DOHH2 (cell line): ENCODE measurements around the gene ST6GALNAC5.

ENCODE experiments used
- H3F3A ChIP-seq: fragments of 200-600 bp; sonication (generic), shearing (Covaris generic); 2 replicates; pipeline ENCODE4 v1.6.0; 2016; ENCODE audit warnings: antibody characterized with exemption, mild to moderate bottlenecking; ENCODE audit not compliant: control insufficient read depth, insufficient read depth
- H3K27ac ChIP-seq: fragments of 200-600 bp; sonication (generic); 2 replicates; pipeline ENCODE4 v1.5.1; 2014; ENCODE audit warnings: low read depth, mild to moderate bottlenecking, low read length, moderate library complexity
- H3K27me3 ChIP-seq: fragments of 200-600 bp; sonication (generic); 2 replicates; pipeline ENCODE4 v1.6.1; 2014; ENCODE audit warnings: mild to moderate bottlenecking, low read length, mixed read lengths; ENCODE audit not compliant: control insufficient read depth
- H3K36me3 ChIP-seq: fragments of 200-600 bp; sonication (generic); 2 replicates; pipeline ENCODE4 v1.6.1; 2014; ENCODE audit warnings: mild to moderate bottlenecking, low read length, moderate library complexity, mixed read lengths; ENCODE audit not compliant: control insufficient read depth
- H3K4me1 ChIP-seq: fragments of 200-600 bp; sonication (generic); 2 replicates; pipeline ENCODE4 v1.6.1; 2014; ENCODE audit warnings: mild to moderate bottlenecking, low read length, mixed read lengths; ENCODE audit not compliant: control insufficient read depth
- H3K4me2 ChIP-seq: fragments of 200-600 bp; sonication (generic); 2 replicates; pipeline ENCODE4 v1.6.0; 2014; ENCODE audit warnings: mild to moderate bottlenecking, low read length, moderate library complexity
- H3K4me3 ChIP-seq: fragments of 200-600 bp; sonication (generic); 2 replicates; pipeline ENCODE4 v1.5.1; 2014; ENCODE audit warnings: mild to moderate bottlenecking, low read length, mixed read lengths
- H3K79me2 ChIP-seq: fragments of 200-600 bp; sonication (generic); 2 replicates; pipeline ENCODE4 v1.6.1; 2014; ENCODE audit warnings: mild to moderate bottlenecking, low read length, mixed read lengths; ENCODE audit not compliant: control insufficient read depth
- H3K9me2 ChIP-seq: fragments of 200-600 bp; sonication (generic); replicated peaks from 2 replicates; pipeline ENCODE4 v1.6.1; 2014; ENCODE audit warnings: mild to moderate bottlenecking, low read length, mixed read lengths; ENCODE audit not compliant: control insufficient read depth
- H3K9me3 ChIP-seq: fragments of 200-600 bp; sonication (generic); 2 replicates; pipeline ENCODE4 v1.6.1; 2014; ENCODE audit warnings: antibody characterized with exemption, low read length, mixed read lengths; ENCODE audit not compliant: control insufficient read depth, insufficient read depth
- H4K20me1 ChIP-seq: fragments of 200-600 bp; sonication (generic); 2 replicates; pipeline ENCODE4 v1.6.0; 2014; ENCODE audit warnings: low read depth, mild to moderate bottlenecking, antibody characterized with exemption, low read length, moderate library complexity; ENCODE audit not compliant: control insufficient read depth, insufficient read depth
- EZH2phosphoT487 ChIP-seq: fragments of 200-600 bp; sonication (generic); IDR thresholded peaks from 2 replicates; pipeline ENCODE4 v1.6.1; 2017; ENCODE audit warnings: borderline replicate concordance, mild to moderate bottlenecking, antibody characterized with exemption, low read length, moderate library complexity, mixed read lengths
- TF ChIP-seq, protein P1 (sequence below): fragments of 200-600 bp; sonication (generic); IDR thresholded peaks from one replicate; pipeline ENCODE4 v1.5.1; 2014; ENCODE audit warnings: antibody characterized with exemption, mild to moderate bottlenecking, low read depth, low read length; ENCODE audit not compliant: poor library complexity, severe bottlenecking

ST6GALNAC5 gene

DNA sequence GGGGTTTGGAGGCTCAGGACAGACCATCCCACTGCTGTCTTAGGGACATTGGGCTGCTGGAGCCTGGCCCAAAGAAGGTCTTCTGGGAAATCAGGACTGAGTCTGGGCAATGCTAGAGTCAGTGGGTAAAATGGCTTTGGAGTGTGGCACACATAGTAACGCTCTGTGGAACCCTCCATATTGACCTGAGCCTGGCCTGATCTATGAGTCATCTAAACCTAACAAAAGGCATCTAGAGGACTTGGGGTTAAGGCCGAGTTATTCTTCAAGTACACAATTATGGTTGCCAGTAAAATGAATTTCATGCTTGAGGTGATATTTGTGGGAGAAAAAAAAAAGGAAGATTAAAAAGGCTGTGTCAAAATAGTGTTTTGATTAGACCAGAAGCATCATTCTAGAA, 77.7 kb downstream of the ST6GALNAC5 start:
- H3K27ac ChIP-seq, result no peak overlapping the region
- no peaks in the 10 kb centered on the region for H3F3A ChIP-seq
- H3K27me3 ChIP-seq, result no peaks in the 10 kb centered on the region
- H3K36me3 ChIP-seq, result no peaks in the 10 kb centered on the region
- TF ChIP-seq, protein P1, sequence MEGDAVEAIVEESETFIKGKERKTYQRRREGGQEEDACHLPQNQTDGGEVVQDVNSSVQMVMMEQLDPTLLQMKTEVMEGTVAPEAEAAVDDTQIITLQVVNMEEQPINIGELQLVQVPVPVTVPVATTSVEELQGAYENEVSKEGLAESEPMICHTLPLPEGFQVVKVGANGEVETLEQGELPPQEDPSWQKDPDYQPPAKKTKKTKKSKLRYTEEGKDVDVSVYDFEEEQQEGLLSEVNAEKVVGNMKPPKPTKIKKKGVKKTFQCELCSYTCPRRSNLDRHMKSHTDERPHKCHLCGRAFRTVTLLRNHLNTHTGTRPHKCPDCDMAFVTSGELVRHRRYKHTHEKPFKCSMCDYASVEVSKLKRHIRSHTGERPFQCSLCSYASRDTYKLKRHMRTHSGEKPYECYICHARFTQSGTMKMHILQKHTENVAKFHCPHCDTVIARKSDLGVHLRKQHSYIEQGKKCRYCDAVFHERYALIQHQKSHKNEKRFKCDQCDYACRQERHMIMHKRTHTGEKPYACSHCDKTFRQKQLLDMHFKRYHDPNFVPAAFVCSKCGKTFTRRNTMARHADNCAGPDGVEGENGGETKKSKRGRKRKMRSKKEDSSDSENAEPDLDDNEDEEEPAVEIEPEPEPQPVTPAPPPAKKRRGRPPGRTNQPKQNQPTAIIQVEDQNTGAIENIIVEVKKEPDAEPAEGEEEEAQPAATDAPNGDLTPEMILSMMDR, result no peak
- no peak for TF ChIP-seq EZH2phosphoT487
- no peaks in the 10 kb centered on the region for H3K79me2 ChIP-seq
- no peaks in the 10 kb centered on the region for H3K9me3 ChIP-seq
- H3K4me3 ChIP-seq, result no peak overlapping the region
- no peaks in the 10 kb centered on the region for H4K20me1 ChIP-seq
- no peaks in the 10 kb centered on the region for H3K9me2 ChIP-seq
- H3K4me1 ChIP-seq, result no peaks in the 10 kb centered on the region
- no peak overlapping the region for H3K4me2 ChIP-seq

DNA sequence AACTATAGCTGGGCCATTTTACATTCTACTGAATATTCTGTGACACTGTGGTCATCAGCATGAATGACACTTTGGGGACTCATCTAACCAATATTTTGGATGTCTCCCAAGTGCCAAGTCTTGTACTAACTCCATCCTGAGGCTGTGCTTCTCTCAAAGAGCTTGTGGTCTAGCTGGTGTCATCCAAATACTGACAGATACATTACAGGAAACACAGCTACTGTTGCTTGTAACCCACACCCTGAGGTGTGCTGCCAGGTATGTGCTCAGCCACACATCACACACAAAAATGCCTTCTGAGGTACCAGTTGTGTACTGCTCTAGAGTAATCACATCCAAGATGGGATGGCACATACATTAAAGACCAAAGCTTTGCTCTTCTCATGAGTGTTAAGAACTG, 81.6 kb downstream of the ST6GALNAC5 start:
- no peak overlapping the region for H3K4me3 ChIP-seq
- no peak overlapping the region for H3K4me2 ChIP-seq
- no peaks in the 10 kb centered on the region for H3K4me1 ChIP-seq
- H3K27ac ChIP-seq, result no peak overlapping the region
- H3K27me3 ChIP-seq, result no peaks in the 10 kb centered on the region
- TF ChIP-seq, protein P1, result no peak
- no peak for TF ChIP-seq EZH2phosphoT487
- H3K79me2 ChIP-seq, result no peaks in the 10 kb centered on the region
- H3K9me3 ChIP-seq, result no peaks in the 10 kb centered on the region
- H3K9me2 ChIP-seq, result no peaks in the 10 kb centered on the region
- no peaks in the 10 kb centered on the region for H4K20me1 ChIP-seq
- no peaks in the 10 kb centered on the region for H3F3A ChIP-seq
- H3K36me3 ChIP-seq, result no peaks in the 10 kb centered on the region

DNA sequence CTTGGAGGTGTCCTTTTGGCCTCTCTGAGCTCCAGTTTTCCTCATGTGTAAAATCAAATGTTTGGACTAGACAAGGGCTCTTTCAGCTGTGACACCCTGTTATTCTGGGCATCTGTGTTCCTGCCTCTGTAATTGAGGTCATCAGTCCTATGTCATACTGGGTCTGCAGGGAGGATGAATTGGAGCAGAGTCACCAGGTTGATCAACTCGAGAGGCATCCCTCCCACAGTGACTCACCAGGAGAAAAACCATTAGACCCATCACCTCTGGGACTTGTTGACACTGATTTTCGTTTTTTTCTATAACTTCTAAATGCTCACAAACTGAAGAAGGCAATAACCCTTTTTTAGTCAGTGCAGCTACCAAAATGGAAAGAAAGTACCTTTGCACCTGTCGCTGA, 82.2 kb downstream of the ST6GALNAC5 start:
- H3F3A ChIP-seq, result no peaks in the 10 kb centered on the region

More for the DNA sequence above, 82.2 kb downstream of the ST6GALNAC5 start:
- Histone ChIP-seq H3K4me2 (no peak overlapping the region), H3K9me3 (no peaks in the 10 kb centered on the region), H3K79me2 (no peaks in the 10 kb centered on the region), H4K20me1 (no peaks in the 10 kb centered on the region), H3K27ac (no peak overlapping the region), H3K4me1 (no peaks in the 10 kb centered on the region), H3K27me3 (no peaks in the 10 kb centered on the region), H3K36me3 (no peaks in the 10 kb centered on the region), H3K4me3 (no peak overlapping the region), H3K9me2 (no peaks in the 10 kb centered on the region)
- TF ChIP-seq, protein P1, result no peak
- no peak for TF ChIP-seq EZH2phosphoT487
